Right atrium auricular region (tissue), 2 donors: ENCODE data around the gene FAM184A. TPM values are rescaled to one million over a fixed set of nuclear protein-coding genes. Genes with fewer than 3 reads are reported as not detected.

Source experiments
- DNase-seq: peaks from one replicate; pipeline ENCODE4 v3.0.0-alpha.2; 2019; ENCODE audit warnings: low spot score
- H3K27ac ChIP-seq, 2 donors: fragments of 200-600 bp; sonication (generic); 1 replicate in 1 of 2; 2 replicates in 1 of 2; pipeline ENCODE4 v1.5.1; 2016 to 2019
- H3K27me3 ChIP-seq, 2 donors: fragments of 200-600 bp; sonication (generic); one replicate each; pipeline versions ENCODE4 v1.5.1 to v1.6.0; 2017 to 2019
- H3K36me3 ChIP-seq: fragments of 200-600 bp; sonication (generic); one replicate; pipeline ENCODE4 v1.5.1; 2016
- H3K4me1 ChIP-seq, 2 donors: fragments of 200-600 bp; sonication (generic); one replicate each; pipeline versions ENCODE4 v1.5.1 to v1.6.0; 2017 to 2019
- H3K4me3 ChIP-seq, 2 donors: fragments of 200-600 bp; sonication (generic); 1 replicate in 1 of 2; 2 replicates in 1 of 2; pipeline ENCODE4 v1.5.1; 2017 to 2019; ENCODE audit warnings: mild to moderate bottlenecking in 1 of 2, moderate library complexity in 1 of 2
- H3K9me3 ChIP-seq, 2 donors: fragments of 200-600 bp; sonication (generic); one replicate each; pipeline ENCODE4 v1.5.1; 2019
- CTCF ChIP-seq, 2 donors: fragments of 200-600 bp; sonication (generic); IDR thresholded peaks; one replicate each; pipeline ENCODE4 v1.5.1; 2019; ENCODE audit warnings: antibody characterized with exemption in 2 of 2
- total RNA-seq, 2 donors: library from RNA; depleted of rRNA; stranded (reverse); fragments of >200 nt; gene quantifications; one replicate each; pipeline ENCODE4 v1.1.0, GENCODE V29; 2016

FAM184A gene
- total RNA-seq, 2 donors from 2014 or later, result 1.3 to 2.2 TPM

- no peak for DNase-seq
These were observed 35.5 kb upstream of the FAM184A start for GRCh38 chr6:119113961-119114360.

GRCh38 chr6:119112812-119113530 is 34.5 kb upstream of the FAM184A start:
- Histone ChIP-seq H3K4me3 (no peak overlapping the region), H3K27ac (no peak overlapping the region), H3K4me1 (no peaks in the 10 kb centered on the region), H3K9me3 (no peaks in the 10 kb centered on the region), H3K36me3 (no peaks in the 10 kb centered on the region), H3K27me3 (no peaks in the 10 kb centered on the region)
- TF ChIP-seq CTCF (IDR thresholded peaks at IDR 0.05), result no peak
- DNase-seq, result no peak

More at GRCh38 chr6:119113961-119114360, 35.5 kb upstream of the FAM184A start:
- Histone ChIP-seq H3K4me3 (no peak overlapping the region), H3K4me1 (no peaks in the 10 kb centered on the region), H3K27ac (no peak overlapping the region), H3K9me3 (no peaks in the 10 kb centered on the region), H3K36me3 (no peaks in the 10 kb centered on the region), H3K27me3 (no peaks in the 10 kb centered on the region)
- TF ChIP-seq CTCF (IDR thresholded peaks at IDR 0.05), result no peak

GRCh38 chr6:119110601-119111548 is 32.4 kb upstream of the FAM184A start:
- peak; percentile 31 to 79 for TF ChIP-seq CTCF (IDR thresholded peaks at IDR 0.05)
- Histone ChIP-seq H3K36me3 (no peaks in the 10 kb centered on the region), H3K4me3 (no peak overlapping the region), H3K4me1 (no peaks in the 10 kb centered on the region), H3K9me3 (no peaks in the 10 kb centered on the region), H3K27ac (no peak overlapping the region), H3K27me3 (no peaks in the 10 kb centered on the region)
- DNase-seq, result no peak

GRCh38 chr6:119109654-119110325 is 31.3 kb upstream of the FAM184A start:
- no peaks in the 10 kb centered on the region for H3K27me3 ChIP-seq
- no peak for TF ChIP-seq CTCF (IDR thresholded peaks at IDR 0.05)
- H3K9me3 ChIP-seq, result no peaks in the 10 kb centered on the region
- no peak overlapping the region for H3K27ac ChIP-seq
- no peaks in the 10 kb centered on the region for H3K4me1 ChIP-seq
- H3K36me3 ChIP-seq, result no peaks in the 10 kb centered on the region
- H3K4me3 ChIP-seq, result no peak overlapping the region
- no peak for DNase-seq

- DNase-seq, result no peak
- Histone ChIP-seq H3K4me1 (no peaks in the 10 kb centered on the region), H3K4me3 (no peak overlapping the region), H3K36me3 (no peaks in the 10 kb centered on the region), H3K27me3 (no peaks in the 10 kb centered on the region), H3K9me3 (no peaks in the 10 kb centered on the region), H3K27ac (no peak overlapping the region)
- no peak for TF ChIP-seq CTCF (IDR thresholded peaks at IDR 0.05)
These were observed 29.6 kb upstream of the FAM184A start for GRCh38 chr6:119108076-119108475.
